MG63 (cell line): Measurements from ENCODE around the gene C6orf118. TPM values are rescaled to one million over a fixed set of nuclear protein-coding genes. Genes with fewer than 3 reads are reported as not detected.

Experiments
- DNase-seq: peaks from one replicate; pipeline ENCODE4 v3.0.0-alpha.2; 2020
- H3K27me3 ChIP-seq: fragments of 250-450 bp; sonication (Bioruptor Pico); 2 replicates; pipeline ENCODE4 v1.5.1; 2020; ENCODE audit warnings: mild to moderate bottlenecking, moderate library complexity
- H3K36me3 ChIP-seq: fragments of 250-450 bp; sonication (Bioruptor Pico); 2 replicates; pipeline ENCODE4 v1.5.1; 2020; ENCODE audit warnings: mild to moderate bottlenecking, moderate library complexity
- H3K4me3 ChIP-seq: fragments of 250-450 bp; sonication (Bioruptor Pico); 2 replicates; pipeline ENCODE4 v1.5.1; 2020; ENCODE audit warnings: mild to moderate bottlenecking, moderate library complexity
- H3K9me3 ChIP-seq: fragments of 250-450 bp; sonication (Bioruptor Pico); 2 replicates; pipeline ENCODE4 v1.5.1; 2020; ENCODE audit warnings: mild to moderate bottlenecking, moderate library complexity
- total RNA-seq: library from RNA; depleted of rRNA; stranded (reverse); fragments of >200 nt; shearing (Covaris generic); gene quantifications from 2 replicates; pipeline ENCODE4 v1.2.3, GENCODE V29; 2014; ENCODE audit warnings: low replicate concordance

The C6orf118 gene
- total RNA-seq, 1 experiment from 2014 or later: not detected

DNA sequence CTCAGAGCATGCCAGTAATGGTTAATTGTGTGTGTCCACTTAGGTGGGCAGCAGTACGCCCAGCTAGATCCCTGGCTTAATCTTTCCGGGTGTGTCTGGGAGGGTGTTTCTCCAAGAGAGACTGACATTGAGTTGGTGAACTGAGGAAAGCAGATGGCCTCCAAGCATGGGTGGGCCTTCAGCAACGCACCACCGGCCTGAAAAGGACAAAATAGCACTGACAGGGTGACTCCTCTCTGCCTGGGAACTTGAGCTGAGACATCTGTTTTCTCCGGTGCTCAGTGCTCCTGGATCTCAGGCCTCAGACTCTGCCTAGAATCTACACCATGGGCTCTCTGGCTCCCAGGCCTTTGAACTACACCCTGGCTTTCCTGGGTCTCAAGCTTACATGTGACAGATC lies 43.2 kb downstream of the C6orf118 start:
- Histone ChIP-seq H3K4me3 (no peak overlapping the region), H3K9me3 (no peaks in the 10 kb centered on the region), H3K36me3 (no peaks in the 10 kb centered on the region), H3K27me3 (no peaks in the 10 kb centered on the region)
- no peak for DNase-seq

DNA sequence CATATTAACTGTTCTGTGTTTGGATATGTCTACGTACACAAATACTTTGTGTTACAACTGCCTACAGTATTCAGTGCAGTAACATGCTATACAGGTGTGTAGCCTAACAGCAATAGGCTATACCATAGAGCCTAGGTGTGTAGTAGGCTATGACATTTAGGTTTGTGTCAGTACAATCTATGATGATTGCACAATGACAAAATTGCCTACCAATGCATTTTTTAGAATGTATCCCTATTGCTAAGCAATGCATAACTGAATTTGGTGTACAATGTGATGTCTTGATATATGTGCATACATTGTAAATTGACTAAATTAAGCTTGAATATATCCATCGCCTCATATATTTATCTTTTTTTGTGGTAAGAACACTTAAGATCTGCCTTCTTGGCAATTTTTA lies 48.9 kb downstream of the C6orf118 start:
- Histone ChIP-seq H3K36me3 (no peaks in the 10 kb centered on the region), H3K4me3 (no peak overlapping the region), H3K9me3 (no peaks in the 10 kb centered on the region), H3K27me3 (no peaks in the 10 kb centered on the region)
- no peak for DNase-seq

DNA sequence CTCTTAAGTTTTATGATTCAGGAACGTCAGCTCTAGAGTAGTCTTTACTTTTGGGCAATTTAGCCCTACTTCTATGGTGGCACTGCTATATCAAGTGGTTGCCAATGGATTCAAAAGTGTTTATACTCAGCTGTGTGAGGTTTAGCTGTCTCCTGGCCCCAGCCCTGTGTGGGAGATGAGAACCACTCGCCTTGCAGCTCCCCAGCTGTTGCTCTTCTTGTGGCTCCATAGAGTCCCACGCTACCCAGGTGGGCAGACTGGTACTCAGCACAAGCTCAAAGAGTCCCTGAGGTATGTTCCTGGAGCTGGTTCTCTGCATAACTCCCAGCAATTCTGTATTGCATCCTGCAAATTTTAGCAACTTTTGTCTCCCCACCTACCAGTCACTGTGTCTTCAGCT lies 59.6 kb downstream of the C6orf118 start:
- Histone ChIP-seq H3K36me3 (no peaks in the 10 kb centered on the region), H3K9me3 (no peaks in the 10 kb centered on the region), H3K4me3 (no peak overlapping the region), H3K27me3 (no peaks in the 10 kb centered on the region)
- no peak for DNase-seq

DNA sequence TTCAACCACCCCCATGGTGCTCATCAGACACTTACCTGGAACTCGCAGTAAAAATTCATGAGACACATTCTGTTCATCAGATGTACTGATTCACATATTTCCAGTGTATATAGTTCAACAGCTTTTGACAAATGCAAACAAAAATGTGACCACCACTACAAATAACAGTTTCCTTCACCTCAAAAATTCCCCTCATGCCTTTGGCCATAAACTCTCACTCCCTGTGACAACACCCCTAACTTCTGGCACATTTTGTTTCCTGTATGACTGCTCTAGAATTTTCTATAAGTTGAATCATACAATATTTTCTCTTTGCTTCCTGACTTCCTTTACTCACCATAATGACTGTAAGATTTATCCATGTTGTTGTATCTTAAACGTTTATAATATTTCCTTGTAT lies 63.7 kb downstream of the C6orf118 start:
- Histone ChIP-seq H3K4me3 (no peak overlapping the region), H3K9me3 (no peaks in the 10 kb centered on the region), H3K27me3 (no peaks in the 10 kb centered on the region), H3K36me3 (no peaks in the 10 kb centered on the region)
- no peak for DNase-seq

DNA sequence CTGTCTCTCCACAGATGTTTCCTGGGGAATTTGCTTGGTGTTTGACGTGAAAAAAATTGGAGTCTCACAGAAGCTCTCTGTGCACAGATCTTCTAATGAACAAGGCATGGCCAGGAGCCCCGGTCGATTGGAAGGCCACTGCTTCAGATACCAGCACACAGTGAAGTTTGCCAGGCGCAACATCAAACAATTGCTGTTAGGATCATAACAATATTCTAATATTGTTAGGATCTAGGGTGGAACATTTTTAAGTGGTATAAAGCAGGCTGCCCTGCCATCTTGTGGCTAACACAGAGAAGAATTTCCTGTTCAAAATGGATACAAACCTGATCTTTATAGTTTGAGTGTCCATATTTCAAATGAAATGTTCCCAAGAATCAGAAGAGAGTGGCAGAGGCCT lies 64.1 kb downstream of the C6orf118 start:
- no peaks in the 10 kb centered on the region for H3K9me3 ChIP-seq
- H3K4me3 ChIP-seq: no peak overlapping the region
- peak; percentile 18 for DNase-seq
- no peaks in the 10 kb centered on the region for H3K27me3 ChIP-seq
- no peaks in the 10 kb centered on the region for H3K36me3 ChIP-seq

DNA sequence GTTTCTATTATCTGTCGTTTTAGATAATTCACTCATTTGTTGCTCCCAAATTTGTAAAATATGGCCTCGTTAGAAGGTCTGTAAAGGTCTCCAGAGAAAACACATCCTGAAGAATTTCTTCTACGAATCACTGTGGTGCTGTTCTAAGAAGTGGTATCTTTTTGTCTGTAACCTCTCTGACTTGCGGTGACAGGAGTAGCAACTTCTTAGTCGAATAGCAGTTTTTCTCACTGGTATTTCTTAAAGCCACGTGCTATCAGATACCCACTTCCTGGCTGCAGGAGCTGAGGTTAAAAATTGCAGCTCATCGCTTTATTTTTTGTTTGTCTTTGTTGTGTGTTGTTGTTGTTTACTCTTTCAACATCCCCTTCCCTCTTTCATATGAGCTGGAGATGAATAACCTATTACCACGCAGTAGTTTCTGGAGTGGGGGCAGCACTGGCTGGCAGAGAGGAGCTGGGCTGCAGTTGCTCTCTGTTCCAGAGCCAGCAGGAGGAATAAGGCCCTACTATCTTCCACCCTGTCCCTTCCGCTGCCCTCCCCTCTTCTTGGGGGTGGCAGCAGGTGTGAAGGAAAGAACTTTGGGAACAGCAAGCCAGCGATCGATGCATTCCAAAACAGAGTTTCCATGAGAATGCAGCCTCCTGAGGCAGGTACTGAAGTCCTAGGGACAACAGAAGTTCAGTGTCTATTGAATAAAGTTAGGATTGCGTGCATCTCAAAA lies 64.7 kb downstream of the C6orf118 start:
- Histone ChIP-seq H3K4me3 (no peak overlapping the region), H3K27me3 (no peaks in the 10 kb centered on the region), H3K9me3 (no peaks in the 10 kb centered on the region), H3K36me3 (no peaks in the 10 kb centered on the region)
- DNase-seq: no peak

DNA sequence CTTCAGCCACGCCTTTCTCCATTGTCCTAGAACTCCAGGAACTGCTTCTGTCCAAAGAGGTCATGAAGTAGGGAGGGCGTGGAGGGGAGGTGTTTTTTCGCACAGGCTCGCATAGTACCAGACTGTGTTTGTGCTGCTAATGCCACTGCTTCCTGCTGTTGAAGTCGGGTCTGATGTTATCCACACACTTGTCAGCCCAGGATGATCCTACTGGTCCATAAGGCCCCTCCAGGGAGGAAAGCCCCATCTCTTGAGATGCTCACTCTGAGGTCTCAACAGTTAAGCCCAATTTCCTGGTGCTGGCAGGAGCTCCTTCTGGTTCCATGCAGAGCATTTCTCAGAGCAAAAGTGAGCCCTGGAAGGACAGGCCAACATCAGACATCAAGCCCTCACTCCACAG lies 65.6 kb downstream of the C6orf118 start:
- no peak overlapping the region for H3K4me3 ChIP-seq
- no peak for DNase-seq
- no peaks in the 10 kb centered on the region for H3K9me3 ChIP-seq
- no peaks in the 10 kb centered on the region for H3K36me3 ChIP-seq
- H3K27me3 ChIP-seq: no peaks in the 10 kb centered on the region

DNA sequence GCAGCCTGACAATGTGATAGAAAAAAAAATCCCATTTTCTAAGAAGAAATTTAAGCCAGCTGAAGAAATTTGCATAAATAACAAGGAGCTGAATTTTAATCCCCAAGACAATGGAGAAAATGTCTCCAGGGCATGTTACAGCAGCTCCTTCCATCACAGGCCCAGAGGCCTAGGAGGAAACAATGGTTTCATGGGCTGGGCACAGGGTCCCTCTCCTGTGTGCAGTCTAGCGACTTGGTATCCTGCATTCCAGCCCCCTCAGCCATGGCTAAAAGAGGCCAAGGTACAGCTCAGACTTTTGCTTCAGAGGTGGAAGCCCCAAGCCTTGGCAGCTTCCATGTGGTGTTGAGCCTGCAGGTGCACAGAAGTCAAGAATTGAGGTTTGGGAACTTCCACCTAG lies 73.1 kb downstream of the C6orf118 start:
- no peak overlapping the region for H3K4me3 ChIP-seq
- H3K36me3 ChIP-seq: no peaks in the 10 kb centered on the region
- DNase-seq: no peak
- no peaks in the 10 kb centered on the region for H3K27me3 ChIP-seq
- peaks cover 4% of the 10 kb centered on the region; the same call in 1 of the 2 replicates for H3K9me3 ChIP-seq

DNA sequence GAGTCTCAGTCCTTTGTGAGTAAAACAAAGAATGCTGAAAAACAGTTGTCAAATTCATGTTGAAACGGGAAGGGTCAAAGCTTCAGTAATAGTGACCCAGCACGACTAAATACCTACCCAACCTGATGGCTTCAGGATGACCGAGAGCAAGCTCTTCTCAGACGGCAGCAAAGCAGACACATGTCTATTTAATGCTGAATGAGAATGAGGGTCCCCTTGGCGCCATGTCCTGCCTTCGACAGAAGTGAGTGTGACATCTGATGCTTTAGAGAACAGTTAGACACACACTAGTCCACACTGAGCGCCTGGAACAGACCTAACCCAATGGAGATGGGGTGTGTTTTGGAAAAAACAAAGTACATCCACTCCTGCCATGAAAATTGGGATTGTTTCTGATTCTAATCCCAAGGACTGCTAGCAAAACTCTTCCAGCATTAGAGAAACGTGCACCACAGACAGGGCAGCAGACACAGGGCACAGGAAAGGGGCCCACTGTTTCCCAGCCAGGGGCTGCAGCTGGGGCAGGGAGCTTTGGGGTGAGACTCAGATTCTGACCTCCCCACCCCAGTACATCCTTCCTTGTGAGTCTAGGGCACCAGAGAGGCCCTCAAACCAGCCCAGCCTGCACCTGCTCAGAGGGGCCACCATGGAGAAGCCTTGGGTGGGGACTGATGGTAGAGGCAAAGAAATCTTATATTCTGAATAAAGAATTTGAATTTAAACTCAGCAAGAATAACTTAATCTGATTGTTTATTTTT lies 76.5 kb downstream of the C6orf118 start:
- Histone ChIP-seq H3K9me3 (peaks cover 4% of the 10 kb centered on the region; the same call in 1 of the 2 replicates), H3K27me3 (no peaks in the 10 kb centered on the region), H3K36me3 (no peaks in the 10 kb centered on the region), H3K4me3 (no peak overlapping the region)
- no peak for DNase-seq

DNA sequence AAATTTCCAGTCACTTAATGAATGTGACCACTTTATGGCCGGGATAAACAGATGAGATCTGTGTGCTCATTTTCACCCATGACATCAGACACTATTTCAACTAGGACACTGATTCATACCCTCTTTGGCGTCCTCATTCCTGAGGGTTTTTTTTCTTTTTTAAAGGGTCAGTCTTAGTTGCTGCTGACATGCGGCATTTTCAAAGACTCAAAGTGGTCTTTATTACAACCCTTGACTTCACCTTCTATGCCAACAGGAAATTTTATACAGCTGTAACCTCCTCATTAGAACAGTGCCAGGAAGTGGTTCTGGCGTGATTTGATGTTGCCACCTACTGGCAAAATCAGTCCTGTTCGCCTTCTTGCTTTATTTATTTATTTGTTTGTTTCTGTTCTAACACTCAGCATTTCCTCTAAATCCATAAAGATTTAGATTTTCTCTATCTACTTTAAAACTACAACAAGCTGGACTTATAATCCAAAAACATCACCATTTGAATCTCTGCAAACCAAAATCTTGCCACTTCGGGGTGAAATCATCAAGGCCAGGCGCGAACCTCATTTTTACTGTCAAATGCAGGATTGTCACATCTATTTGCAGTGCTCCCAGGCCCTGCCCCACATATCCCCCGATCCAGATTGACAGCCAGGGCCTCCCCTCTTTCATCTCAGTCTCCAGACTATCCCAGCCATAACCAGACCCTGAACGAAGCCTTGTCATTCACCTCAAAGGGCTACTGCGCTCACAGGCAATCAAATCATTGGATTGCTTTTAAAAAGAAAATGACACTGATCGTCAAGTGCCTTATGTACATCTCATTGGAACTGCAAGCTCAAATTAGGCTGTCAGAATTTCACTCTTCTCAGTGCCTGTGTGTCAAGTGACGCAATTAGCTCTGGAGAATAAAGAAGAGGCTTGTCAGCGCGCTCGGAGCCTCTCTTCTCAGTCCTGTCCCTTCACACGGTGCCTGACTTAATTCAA lies 77.5 kb downstream of the C6orf118 start:
- no peaks in the 10 kb centered on the region for H3K9me3 ChIP-seq
- DNase-seq: peak; percentile 31
- H3K4me3 ChIP-seq: no peak overlapping the region
- H3K36me3 ChIP-seq: no peaks in the 10 kb centered on the region
- H3K27me3 ChIP-seq: no peaks in the 10 kb centered on the region

DNA sequence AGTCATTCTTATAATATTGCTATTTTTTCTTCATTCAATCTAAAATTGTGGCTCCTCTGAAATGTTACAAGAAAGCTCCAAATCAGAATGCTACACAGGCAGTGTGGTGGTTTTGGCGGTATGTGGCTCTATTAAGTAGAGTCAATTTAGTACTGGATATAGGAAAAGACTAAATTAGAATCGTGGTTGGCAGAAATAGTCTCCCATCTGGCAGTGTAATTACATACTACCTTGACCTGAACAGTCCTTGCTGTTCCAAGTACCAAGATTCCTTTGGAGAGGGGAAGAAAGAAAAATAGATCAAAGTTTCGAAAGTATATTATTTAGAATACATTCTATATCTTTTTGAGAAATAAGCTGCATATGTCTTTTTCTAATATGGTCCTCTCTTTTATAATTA lies 78.2 kb downstream of the C6orf118 start:
- Histone ChIP-seq H3K4me3 (no peak overlapping the region), H3K27me3 (no peaks in the 10 kb centered on the region), H3K36me3 (no peaks in the 10 kb centered on the region), H3K9me3 (no peaks in the 10 kb centered on the region)
- DNase-seq: no peak
